Urinary bladder (tissue), 4 donors: Measurements from ENCODE around the gene MDN1. TPM values are rescaled to one million over a fixed set of nuclear protein-coding genes. Genes with fewer than 3 reads are reported as not detected.

Experiments used
- DNase-seq: peaks from one replicate; pipeline ENCODE4 v3.0.0-alpha.2; 2015; ENCODE audit errors: extremely low spot score
- H3K27ac ChIP-seq: one replicate; pipeline ENCODE4 v1.5.1; 2013; ENCODE audit warnings: low read depth, mild to moderate bottlenecking, moderate library complexity
- H3K36me3 ChIP-seq: one replicate; pipeline ENCODE4 v1.6.1; 2013; ENCODE audit warnings: mild to moderate bottlenecking, moderate library complexity; ENCODE audit not compliant: insufficient read depth
- H3K4me1 ChIP-seq: one replicate; pipeline ENCODE4 v1.6.1; 2013; ENCODE audit warnings: mild to moderate bottlenecking, moderate library complexity; ENCODE audit not compliant: insufficient read depth
- H3K4me3 ChIP-seq: one replicate; pipeline ENCODE4 v1.5.1; 2013; ENCODE audit warnings: low read depth, low read length
- WGBS: extraction: QIAGEN DNeasy Blood & Tissue Kit; methylation state at CpG from one replicate; pipeline ENCODE4 v1.1.7; 2013; 5-methylcytosine and 5-hydroxymethylcytosine counted together
- polyA plus RNA-seq: library from polyadenylated mRNA; stranded (reverse); fragments of 200-250 nt; gene quantifications from one replicate; pipeline ENCODE4 v1.2.3, GENCODE V29; 2013
- total RNA-seq: library from RNA; depleted of rRNA; stranded (reverse); fragments of >200 nt; gene quantifications from one replicate; pipeline ENCODE4 v1.2.3, GENCODE V29; 2014
- donor health status: healthy with polysubstance abuse.
- donor health status: healthy.

MDN1 gene
- total and polyA plus RNA-seq, 2 donors: 11.6 to 30.6 TPM

- H3K27ac ChIP-seq: no peak overlapping the region
- peaks cover 2% of the 10 kb centered on the region for H3K36me3 ChIP-seq
- H3K4me3 ChIP-seq: no peak overlapping the region
- no peaks in the 10 kb centered on the region for H3K4me1 ChIP-seq
- no peak for DNase-seq
- WGBS: 92% methylated on average over 8 of the region's 8 CpGs
Measured at GRCh38 chr6:89623749-89624148, 195.8 kb downstream of the MDN1 start.

GRCh38 chr6:89619567-89619966 lies 200.0 kb downstream of the MDN1 start:
- 85% methylated on average over 6 of the region's 6 CpGs for WGBS
- no peak overlapping the region for H3K27ac ChIP-seq
- H3K4me3 ChIP-seq: no peak overlapping the region
- no peaks in the 10 kb centered on the region for H3K4me1 ChIP-seq
- no peak for DNase-seq
- peaks cover 2% of the 10 kb centered on the region for H3K36me3 ChIP-seq

DNA sequence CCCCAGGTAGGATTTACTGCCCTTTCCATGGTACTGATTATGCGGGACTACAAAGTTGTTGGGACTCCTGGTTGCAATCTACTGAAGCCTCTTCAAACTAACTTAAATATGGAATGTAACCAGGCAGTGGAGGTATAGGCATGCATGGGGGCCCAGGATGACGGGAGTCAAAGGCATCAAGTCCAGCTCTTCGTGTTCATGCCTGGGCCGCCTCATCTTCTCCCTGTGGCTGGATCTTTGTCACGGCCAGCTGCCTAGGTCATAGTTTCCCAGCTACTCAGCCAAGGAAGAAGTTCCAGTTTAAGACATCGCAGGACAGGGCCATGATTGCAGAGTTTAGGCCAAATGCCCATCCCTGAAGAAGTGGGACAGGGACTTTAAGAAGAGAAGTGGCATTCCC lies 201.6 kb downstream of the MDN1 start:
- Histone ChIP-seq H3K4me3 (no peak overlapping the region), H3K36me3 (peaks cover 2% of the 10 kb centered on the region), H3K4me1 (no peaks in the 10 kb centered on the region), H3K27ac (no peak overlapping the region)
- 96% methylated on average over 6 of the region's 6 CpGs for WGBS
- no peak for DNase-seq

- no peak for DNase-seq
- no peak overlapping the region for H3K27ac ChIP-seq
- no peak overlapping the region for H3K4me3 ChIP-seq
- no peaks in the 10 kb centered on the region for H3K36me3 ChIP-seq
- H3K4me1 ChIP-seq: no peaks in the 10 kb centered on the region
- 81% methylated on average over 5 of the region's 5 CpGs for WGBS
Measured at GRCh38 chr6:89616531-89616930, 203.1 kb downstream of the MDN1 start.

- no peaks in the 10 kb centered on the region for H3K4me1 ChIP-seq
- H3K36me3 ChIP-seq: no peaks in the 10 kb centered on the region
- DNase-seq: no peak
- no peak overlapping the region for H3K4me3 ChIP-seq
- no peak overlapping the region for H3K27ac ChIP-seq
- 79% methylated on average over 5 of the region's 5 CpGs for WGBS
Measured at GRCh38 chr6:89615882-89616281, 203.7 kb downstream of the MDN1 start.

GRCh38 chr6:89613790-89614189 lies 205.8 kb downstream of the MDN1 start:
- H3K36me3 ChIP-seq: no peaks in the 10 kb centered on the region
- WGBS: 85% methylated on average over 5 of the region's 5 CpGs

DNA sequence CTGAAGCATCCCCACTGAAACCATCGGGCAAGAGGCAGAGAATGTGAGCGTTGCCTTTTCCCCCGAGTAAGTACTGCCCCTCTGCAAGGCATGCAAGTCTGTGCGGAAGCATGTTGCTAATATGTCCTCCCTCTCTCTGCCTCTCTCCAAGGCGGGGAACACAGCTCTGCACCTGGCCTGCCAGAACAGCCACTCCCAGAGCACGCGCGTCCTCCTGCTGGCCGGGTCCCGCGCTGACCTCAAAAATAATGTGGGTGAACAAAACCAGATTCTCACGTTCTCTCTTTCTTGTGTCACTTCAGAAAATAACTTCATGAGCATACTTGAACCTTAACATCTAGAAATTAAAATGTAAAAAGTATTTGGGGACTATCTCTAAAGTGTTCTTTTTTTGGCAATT lies 207.5 kb downstream of the MDN1 start:
- Histone ChIP-seq H3K4me1 (no peaks in the 10 kb centered on the region), H3K36me3 (no peaks in the 10 kb centered on the region), H3K27ac (no peak overlapping the region), H3K4me3 (no peak overlapping the region)
- WGBS: 82% methylated on average over 12 of the region's 12 CpGs
- no peak for DNase-seq

More at GRCh38 chr6:89613790-89614189, 205.8 kb downstream of the MDN1 start:
- H3K4me3 ChIP-seq: no peak overlapping the region
- H3K27ac ChIP-seq: no peak overlapping the region
- H3K4me1 ChIP-seq: no peaks in the 10 kb centered on the region
- DNase-seq: no peak

GRCh38 chr6:89611666-89612065 lies 207.9 kb downstream of the MDN1 start:
- Histone ChIP-seq H3K36me3 (no peaks in the 10 kb centered on the region), H3K4me3 (no peak overlapping the region), H3K4me1 (no peaks in the 10 kb centered on the region), H3K27ac (no peak overlapping the region)
- DNase-seq: no peak

DNA sequence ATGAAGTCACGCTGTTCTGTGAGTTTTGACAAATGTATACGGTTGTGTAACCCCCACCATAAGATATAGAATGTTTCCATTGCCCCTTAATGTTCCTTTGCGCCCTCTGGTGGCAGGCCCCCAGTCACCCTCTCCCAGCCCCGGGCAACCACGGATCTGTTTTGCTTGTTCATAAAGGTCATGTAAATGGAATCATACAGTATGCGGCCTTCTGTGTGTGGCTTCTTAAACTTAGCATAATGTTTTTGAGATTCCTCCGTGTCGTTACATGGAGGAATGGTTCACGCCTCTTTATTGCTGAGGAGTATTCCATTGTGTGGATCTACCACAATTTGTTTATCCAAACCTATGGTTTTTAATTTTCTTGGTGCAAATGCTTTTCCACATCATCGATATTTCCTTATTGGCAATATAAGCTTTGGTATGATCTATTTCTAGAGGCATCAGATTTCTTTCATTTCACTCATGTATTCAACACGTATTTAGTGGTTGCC lies 209.4 kb downstream of the MDN1 start:
- no peak overlapping the region for H3K27ac ChIP-seq
- no peak overlapping the region for H3K4me3 ChIP-seq
- 54% methylated on average over 11 of the region's 11 CpGs for WGBS
- DNase-seq: no peak
- no peaks in the 10 kb centered on the region for H3K4me1 ChIP-seq
- no peaks in the 10 kb centered on the region for H3K36me3 ChIP-seq

GRCh38 chr6:89605861-89606260 lies 213.7 kb downstream of the MDN1 start:
- no peaks in the 10 kb centered on the region for H3K4me1 ChIP-seq
- H3K27ac ChIP-seq: no peak overlapping the region
- 90% methylated on average over 5 of the region's 5 CpGs for WGBS
- no peak overlapping the region for H3K4me3 ChIP-seq
- no peak for DNase-seq
- no peaks in the 10 kb centered on the region for H3K36me3 ChIP-seq

DNA sequence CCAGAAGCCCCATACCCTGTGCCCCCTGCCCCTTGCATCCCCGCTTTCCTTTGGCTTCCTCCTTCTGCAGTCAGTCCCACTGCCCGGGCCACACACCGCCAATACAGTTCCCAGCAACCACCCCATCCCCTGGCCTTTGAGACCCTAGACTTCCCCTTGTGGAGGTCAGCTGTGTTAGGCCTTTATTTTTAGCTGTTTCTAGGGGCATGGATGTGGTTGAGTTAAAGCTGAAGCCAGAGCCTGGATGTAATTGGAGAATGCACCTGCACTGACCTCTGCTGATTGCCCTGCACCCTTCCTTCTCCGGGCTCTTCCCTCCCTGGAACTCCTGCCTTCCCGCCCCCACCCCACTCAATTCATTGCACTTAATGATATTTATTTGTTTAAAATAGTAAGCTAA lies 214.9 kb downstream of the MDN1 start:
- WGBS: 86% methylated on average over 5 of the region's 5 CpGs

DNA sequence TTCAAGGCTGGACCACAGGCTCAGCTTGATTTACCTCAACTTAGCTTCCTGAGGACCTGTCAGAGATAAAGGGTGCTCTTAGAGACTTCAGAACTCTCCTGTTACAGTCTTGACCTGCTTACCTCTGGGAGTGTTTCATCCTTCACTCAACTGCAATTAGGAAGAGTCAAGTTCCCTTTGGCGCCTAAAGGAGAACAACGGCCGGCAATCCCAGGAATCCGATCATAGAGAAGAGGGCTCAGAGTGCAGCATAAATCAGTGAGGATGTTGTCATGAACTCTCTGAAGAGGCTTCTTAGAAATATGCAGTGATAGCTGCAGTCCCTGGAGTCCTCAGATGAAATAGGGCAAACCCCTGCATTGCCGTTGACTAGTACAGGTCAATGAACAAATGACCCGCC lies 217.4 kb downstream of the MDN1 start:
- no peak for DNase-seq
- no peaks in the 10 kb centered on the region for H3K36me3 ChIP-seq
- H3K4me1 ChIP-seq: no peaks in the 10 kb centered on the region
- WGBS: 95% methylated on average over 6 of the region's 6 CpGs
- no peak overlapping the region for H3K4me3 ChIP-seq
- H3K27ac ChIP-seq: no peak overlapping the region

More for the DNA sequence above, 214.9 kb downstream of the MDN1 start:
- DNase-seq: no peak
- Histone ChIP-seq H3K4me3 (no peak overlapping the region), H3K36me3 (no peaks in the 10 kb centered on the region), H3K27ac (no peak overlapping the region), H3K4me1 (no peaks in the 10 kb centered on the region)

- H3K4me3 ChIP-seq: no peak overlapping the region
- H3K27ac ChIP-seq: no peak overlapping the region
- H3K4me1 ChIP-seq: no peaks in the 10 kb centered on the region
- 72% methylated on average over 7 of the region's 7 CpGs for WGBS
- no peak for DNase-seq
- H3K36me3 ChIP-seq: no peaks in the 10 kb centered on the region
Measured at GRCh38 chr6:89599727-89600126, 219.9 kb downstream of the MDN1 start.

GRCh38 chr6:89597988-89598387 lies 221.6 kb downstream of the MDN1 start:
- Histone ChIP-seq H3K4me1 (no peaks in the 10 kb centered on the region), H3K36me3 (no peaks in the 10 kb centered on the region), H3K27ac (no peak overlapping the region), H3K4me3 (no peak overlapping the region)
- DNase-seq: no peak
- WGBS: 53% methylated on average over 3 of the region's 3 CpGs

- no peaks in the 10 kb centered on the region for H3K36me3 ChIP-seq
- H3K4me3 ChIP-seq: no peak overlapping the region
- DNase-seq: no peak
- 80% methylated on average over 2 of the region's 2 CpGs for WGBS
- no peaks in the 10 kb centered on the region for H3K4me1 ChIP-seq
- no peak overlapping the region for H3K27ac ChIP-seq
Measured at GRCh38 chr6:89597372-89597771, 222.2 kb downstream of the MDN1 start.
